ENCODE results near the gene NUTM2F.

Gene NUTM2F

GRCh38 chr9:94303321-94303720, 25.1 kb downstream of the NUTM2F start:
- H3K9me3 ChIP-seq (ENCODE audit: control insufficient read depth in 2 of 2, low read length in 2 of 2), result no peaks in the 10 kb centered on the region
- no peak overlapping the region for H3K27ac ChIP-seq (ENCODE audit: low read length)
- no peaks in the 10 kb centered on the region for H3K27me3 ChIP-seq (ENCODE audit: control insufficient read depth in 1 of 2, insufficient read depth in 2 of 2, low read length in 2 of 2)
- H3K36me3 ChIP-seq (ENCODE audit: control insufficient read depth in 2 of 2, insufficient read depth in 2 of 2, low read length in 2 of 2), result peaks cover 0 to 7% of the 10 kb centered on the region in 2 donors
- no peaks in the 10 kb centered on the region for H3K4me1 ChIP-seq (ENCODE audit: control insufficient read depth, insufficient read depth, low read length)
- no peak overlapping the region for H3K9ac ChIP-seq (ENCODE audit: low read length in 2 of 2)
- no peak overlapping the region for H3K4me3 ChIP-seq (ENCODE audit: low read length in 2 of 2)

DNA sequence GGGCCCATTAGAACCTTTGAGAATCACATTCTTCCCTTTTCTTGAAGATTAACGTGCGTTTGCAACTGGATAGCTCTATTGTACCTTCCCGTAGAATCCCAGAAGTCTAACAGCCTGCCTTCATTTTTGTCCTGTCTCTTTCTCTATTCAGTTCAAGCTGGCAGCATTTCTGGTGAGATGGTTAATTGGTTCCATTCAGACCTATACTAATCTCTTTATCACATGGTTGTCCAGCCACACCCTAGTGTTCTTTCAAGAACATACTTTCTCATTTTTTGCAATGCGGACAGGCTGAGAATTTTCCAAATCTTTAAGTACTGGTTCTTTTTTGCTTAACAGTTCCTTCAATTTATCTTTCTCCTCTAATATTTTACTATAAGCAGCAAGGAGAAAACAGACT, 26.0 kb downstream of the NUTM2F start:
- H3K27me3 ChIP-seq (ENCODE audit: control insufficient read depth in 1 of 2, insufficient read depth in 2 of 2, low read length in 2 of 2), result no peaks in the 10 kb centered on the region
- no peak overlapping the region for H3K4me3 ChIP-seq (ENCODE audit: low read length in 2 of 2)
- no peaks in the 10 kb centered on the region for H3K9me3 ChIP-seq (ENCODE audit: control insufficient read depth in 2 of 2, low read length in 2 of 2)
- no peak overlapping the region for H3K9ac ChIP-seq (ENCODE audit: low read length in 2 of 2)
- no peak overlapping the region for H3K27ac ChIP-seq (ENCODE audit: low read length)
- H3K36me3 ChIP-seq (ENCODE audit: control insufficient read depth in 2 of 2, insufficient read depth in 2 of 2, low read length in 2 of 2), result peaks cover 0 to 7% of the 10 kb centered on the region in 2 donors
- H3K4me1 ChIP-seq (ENCODE audit: control insufficient read depth, insufficient read depth, low read length), result no peaks in the 10 kb centered on the region

DNA sequence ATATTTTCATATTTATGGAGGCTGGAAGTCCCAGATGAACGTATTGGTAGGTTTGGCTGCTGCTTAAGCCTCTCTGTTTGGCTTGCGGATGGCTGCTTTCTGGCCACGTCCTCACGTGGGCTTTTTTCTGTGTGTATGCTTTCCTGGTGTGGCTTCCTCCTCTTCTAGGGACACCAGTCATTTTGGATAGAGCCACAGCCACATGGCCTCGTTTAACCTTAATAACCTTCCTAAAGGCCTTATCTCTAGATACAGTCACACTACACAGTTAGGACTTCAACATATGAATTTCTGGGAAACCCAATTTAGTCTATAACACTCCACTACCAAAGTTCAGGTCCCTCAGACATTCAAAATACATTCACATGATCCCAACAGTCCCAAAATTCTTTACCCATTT, 26.9 kb downstream of the NUTM2F start:
- Histone ChIP-seq H3K27me3 (ENCODE audit: control insufficient read depth in 1 of 2, insufficient read depth in 2 of 2, low read length in 2 of 2) (no peaks in the 10 kb centered on the region), H3K4me1 (ENCODE audit: control insufficient read depth, insufficient read depth, low read length) (no peaks in the 10 kb centered on the region), H3K4me3 (ENCODE audit: low read length in 2 of 2) (no peak overlapping the region), H3K9me3 (ENCODE audit: control insufficient read depth in 2 of 2, low read length in 2 of 2) (no peaks in the 10 kb centered on the region), H3K9ac (ENCODE audit: low read length in 2 of 2) (no peak overlapping the region), H3K36me3 (ENCODE audit: control insufficient read depth in 2 of 2, insufficient read depth in 2 of 2, low read length in 2 of 2) (peaks cover 0 to 7% of the 10 kb centered on the region in 2 donors), H3K27ac (ENCODE audit: low read length) (no peak overlapping the region)

DNA sequence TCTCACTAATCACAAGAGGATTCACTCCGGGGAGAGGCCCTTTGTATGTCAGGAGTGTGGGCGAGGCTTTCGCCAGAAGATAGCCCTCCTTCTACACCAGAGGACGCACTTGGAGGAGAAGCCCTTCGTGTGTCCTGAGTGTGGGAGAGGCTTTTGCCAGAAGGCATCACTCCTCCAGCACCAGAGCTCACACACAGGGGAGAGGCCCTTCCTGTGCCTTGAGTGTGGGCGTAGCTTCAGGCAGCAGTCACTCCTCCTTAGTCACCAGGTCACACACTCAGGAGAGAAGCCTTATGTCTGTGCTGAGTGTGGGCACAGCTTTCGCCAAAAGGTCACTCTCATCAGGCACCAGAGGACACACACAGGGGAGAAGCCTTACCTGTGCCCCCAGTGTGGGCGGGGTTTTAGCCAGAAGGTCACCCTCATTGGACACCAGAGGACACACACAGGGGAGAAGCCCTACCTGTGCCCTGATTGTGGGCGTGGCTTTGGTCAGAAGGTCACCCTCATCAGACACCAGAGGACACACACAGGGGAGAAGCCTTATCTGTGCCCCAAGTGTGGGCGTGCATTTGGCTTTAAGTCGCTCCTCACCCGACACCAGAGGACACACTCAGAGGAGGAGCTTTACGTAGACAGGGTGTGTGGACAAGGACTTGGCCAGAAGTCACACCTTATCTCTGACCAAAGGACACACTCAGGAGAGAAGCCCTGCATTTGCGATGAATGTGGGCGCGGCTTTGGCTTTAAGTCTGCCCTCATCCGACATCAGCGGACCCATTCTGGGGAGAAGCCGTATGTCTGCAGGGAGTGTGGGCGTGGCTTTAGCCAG, 27.8 kb downstream of the NUTM2F start:
- H3K27ac ChIP-seq (ENCODE audit: low read length), result no peak overlapping the region
- no peak overlapping the region for H3K4me3 ChIP-seq (ENCODE audit: low read length in 2 of 2)
- no peaks in the 10 kb centered on the region for H3K4me1 ChIP-seq (ENCODE audit: control insufficient read depth, insufficient read depth, low read length)
- no peaks in the 10 kb centered on the region for H3K27me3 ChIP-seq (ENCODE audit: control insufficient read depth in 1 of 2, insufficient read depth in 2 of 2, low read length in 2 of 2)
- peaks cover 0 to 7% of the 10 kb centered on the region in 2 donors for H3K36me3 ChIP-seq (ENCODE audit: control insufficient read depth in 2 of 2, insufficient read depth in 2 of 2, low read length in 2 of 2)
- no peaks in the 10 kb centered on the region for H3K9me3 ChIP-seq (ENCODE audit: control insufficient read depth in 2 of 2, low read length in 2 of 2)
- no peak overlapping the region for H3K9ac ChIP-seq (ENCODE audit: low read length in 2 of 2)

- no peak overlapping the region for H3K4me3 ChIP-seq (ENCODE audit: low read length in 2 of 2)
- H3K36me3 ChIP-seq (ENCODE audit: control insufficient read depth in 2 of 2, insufficient read depth in 2 of 2, low read length in 2 of 2), result peaks cover 0 to 7% of the 10 kb centered on the region in 2 donors
- no peak overlapping the region for H3K27ac ChIP-seq (ENCODE audit: low read length)
- no peaks in the 10 kb centered on the region for H3K4me1 ChIP-seq (ENCODE audit: control insufficient read depth, insufficient read depth, low read length)
- no peaks in the 10 kb centered on the region for H3K27me3 ChIP-seq (ENCODE audit: control insufficient read depth in 1 of 2, insufficient read depth in 2 of 2, low read length in 2 of 2)
- H3K9ac ChIP-seq (ENCODE audit: low read length in 2 of 2), result no peak overlapping the region
- H3K9me3 ChIP-seq (ENCODE audit: control insufficient read depth in 2 of 2, low read length in 2 of 2), result no peaks in the 10 kb centered on the region
Measured at GRCh38 chr9:94298949-94299599, 29.4 kb downstream of the NUTM2F start.

GRCh38 chr9:94289691-94290090, 38.8 kb downstream of the NUTM2F start:
- H3K27ac ChIP-seq (ENCODE audit: low read length), result no peak overlapping the region
- no peaks in the 10 kb centered on the region for H3K4me1 ChIP-seq (ENCODE audit: control insufficient read depth, insufficient read depth, low read length)
- no peaks in the 10 kb centered on the region for H3K9me3 ChIP-seq (ENCODE audit: control insufficient read depth in 2 of 2, low read length in 2 of 2)
- H3K27me3 ChIP-seq (ENCODE audit: control insufficient read depth in 1 of 2, insufficient read depth in 2 of 2, low read length in 2 of 2), result no peaks in the 10 kb centered on the region
- H3K36me3 ChIP-seq (ENCODE audit: control insufficient read depth in 2 of 2, insufficient read depth in 2 of 2, low read length in 2 of 2), result peaks cover 7 to 16% of the 10 kb centered on the region in 2 donors
- H3K4me3 ChIP-seq (ENCODE audit: low read length in 2 of 2), result no peak overlapping the region
- H3K9ac ChIP-seq (ENCODE audit: low read length in 2 of 2), result no peak overlapping the region

GRCh38 chr9:94287877-94288513, 40.4 kb downstream of the NUTM2F start:
- Histone ChIP-seq H3K9me3 (ENCODE audit: control insufficient read depth in 2 of 2, low read length in 2 of 2) (no peaks in the 10 kb centered on the region), H3K27me3 (ENCODE audit: control insufficient read depth in 1 of 2, insufficient read depth in 2 of 2, low read length in 2 of 2) (no peaks in the 10 kb centered on the region), H3K4me3 (ENCODE audit: low read length in 2 of 2) (no peak overlapping the region), H3K4me1 (ENCODE audit: control insufficient read depth, insufficient read depth, low read length) (no peaks in the 10 kb centered on the region), H3K9ac (ENCODE audit: low read length in 2 of 2) (no peak overlapping the region), H3K27ac (ENCODE audit: low read length) (no peak overlapping the region), H3K36me3 (ENCODE audit: control insufficient read depth in 2 of 2, insufficient read depth in 2 of 2, low read length in 2 of 2) (peaks cover 5 to 11% of the 10 kb centered on the region in 2 donors)

DNA sequence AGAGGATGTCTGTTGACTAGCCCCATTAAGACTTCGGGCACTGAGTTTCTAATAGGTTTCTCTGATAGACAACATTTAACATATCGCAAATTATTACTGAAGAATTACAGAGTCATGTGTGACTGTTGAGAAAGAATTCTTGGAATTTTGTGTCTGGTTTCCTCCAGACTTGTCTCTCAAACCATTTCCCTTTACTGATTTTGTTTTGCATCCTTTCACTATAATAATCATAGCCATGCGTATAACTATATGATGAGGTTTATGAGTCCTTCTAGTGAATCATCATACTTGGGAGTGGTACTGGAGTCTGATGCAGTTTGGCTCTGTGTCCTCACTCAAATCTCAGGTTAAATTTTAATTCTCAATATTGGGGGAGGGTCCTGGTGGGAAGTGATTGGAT, 42.3 kb downstream of the NUTM2F start:
- no peaks in the 10 kb centered on the region for H3K9me3 ChIP-seq (ENCODE audit: control insufficient read depth in 2 of 2, low read length in 2 of 2)
- no peaks in the 10 kb centered on the region for H3K4me1 ChIP-seq (ENCODE audit: control insufficient read depth, insufficient read depth, low read length)
- no peaks in the 10 kb centered on the region for H3K27me3 ChIP-seq (ENCODE audit: control insufficient read depth in 1 of 2, insufficient read depth in 2 of 2, low read length in 2 of 2)
- H3K27ac ChIP-seq (ENCODE audit: low read length), result no peak overlapping the region
- H3K9ac ChIP-seq (ENCODE audit: low read length in 2 of 2), result no peak overlapping the region
- peaks cover 3 to 5% of the 10 kb centered on the region in 2 donors for H3K36me3 ChIP-seq (ENCODE audit: control insufficient read depth in 2 of 2, insufficient read depth in 2 of 2, low read length in 2 of 2)
- no peak overlapping the region for H3K4me3 ChIP-seq (ENCODE audit: low read length in 2 of 2)

GRCh38 chr9:94281101-94281500, 47.3 kb downstream of the NUTM2F start:
- H3K4me1 ChIP-seq (ENCODE audit: control insufficient read depth, insufficient read depth, low read length), result no peaks in the 10 kb centered on the region
- H3K27ac ChIP-seq (ENCODE audit: low read length), result no peak overlapping the region
- no peaks in the 10 kb centered on the region for H3K27me3 ChIP-seq (ENCODE audit: control insufficient read depth in 1 of 2, insufficient read depth in 2 of 2, low read length in 2 of 2)
- H3K9me3 ChIP-seq (ENCODE audit: control insufficient read depth in 2 of 2, low read length in 2 of 2), result no peaks in the 10 kb centered on the region
- no peak overlapping the region for H3K4me3 ChIP-seq (ENCODE audit: low read length in 2 of 2)
- no peak overlapping the region for H3K9ac ChIP-seq (ENCODE audit: low read length in 2 of 2)
- H3K36me3 ChIP-seq (ENCODE audit: control insufficient read depth in 2 of 2, insufficient read depth in 2 of 2, low read length in 2 of 2), result peaks cover 5 to 16% of the 10 kb centered on the region in 2 donors

- Histone ChIP-seq H3K4me1 (ENCODE audit: control insufficient read depth, insufficient read depth, low read length) (no peaks in the 10 kb centered on the region), H3K36me3 (ENCODE audit: control insufficient read depth in 2 of 2, insufficient read depth in 2 of 2, low read length in 2 of 2) (peaks cover 5 to 16% of the 10 kb centered on the region in 2 donors)
Measured at GRCh38 chr9:94280409-94280989, 47.9 kb downstream of the NUTM2F start.

More at GRCh38 chr9:94280409-94280989, 47.9 kb downstream of the NUTM2F start:
- Histone ChIP-seq H3K4me3 (ENCODE audit: low read length in 2 of 2) (no peak overlapping the region), H3K27me3 (ENCODE audit: control insufficient read depth in 1 of 2, insufficient read depth in 2 of 2, low read length in 2 of 2) (no peaks in the 10 kb centered on the region), H3K9ac (ENCODE audit: low read length in 2 of 2) (no peak overlapping the region), H3K27ac (ENCODE audit: low read length) (no peak overlapping the region), H3K9me3 (ENCODE audit: control insufficient read depth in 2 of 2, low read length in 2 of 2) (no peaks in the 10 kb centered on the region)

All from stomach smooth muscle (tissue), 2 donors.